GM12801 (cell line): Measurements from ENCODE around the gene CLEC16A.

Source experiments
- TF ChIP-seq, protein P1 (sequence below): IDR thresholded peaks from one replicate; pipeline ENCODE4 v1.5.1; 2011; ENCODE audit warnings: control low read depth; ENCODE audit not compliant: insufficient read length; ENCODE audit errors: extremely low read depth

The CLEC16A gene

DNA sequence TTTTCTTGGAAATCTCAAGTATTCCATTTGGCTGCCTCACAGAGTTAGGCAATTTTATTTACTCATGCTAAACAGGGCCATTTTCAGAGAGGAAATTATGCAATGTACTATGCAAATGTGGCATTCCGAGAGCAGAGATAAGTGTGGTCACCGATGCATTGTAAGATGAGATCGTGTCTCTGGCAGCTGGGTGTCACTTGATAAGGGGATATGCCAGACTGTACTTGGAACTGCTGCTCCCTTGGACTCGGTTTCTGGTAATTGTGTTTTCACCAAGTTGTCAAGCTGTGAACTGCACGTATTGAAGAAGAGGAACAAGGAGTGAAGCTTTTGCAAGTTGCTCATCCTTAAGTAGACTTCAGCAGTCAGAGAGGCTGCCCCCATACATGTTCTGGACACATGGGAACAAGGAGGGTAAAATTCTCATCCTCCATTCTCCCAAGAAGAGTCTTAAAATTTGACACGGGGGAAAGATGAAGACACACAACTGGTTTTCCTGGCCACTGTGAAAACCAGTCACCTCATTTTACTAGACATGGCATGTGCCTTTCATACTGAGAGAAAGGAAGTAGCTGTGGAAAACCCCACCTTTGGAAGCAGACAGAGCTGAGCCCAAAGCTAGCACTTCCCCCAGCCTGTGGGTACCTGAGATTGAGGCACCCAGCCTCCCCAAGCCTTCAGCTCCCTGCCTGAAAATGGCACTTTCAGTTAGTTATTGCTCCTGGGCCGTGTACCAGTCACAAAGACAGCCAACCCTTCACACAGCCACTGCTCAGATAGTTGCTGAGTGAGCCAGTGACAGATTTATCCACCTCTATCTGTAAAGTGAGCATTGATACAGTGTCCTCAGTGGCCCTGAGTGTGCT is 160.9 kb downstream of the CLEC16A start:
- TF ChIP-seq, protein P1, sequence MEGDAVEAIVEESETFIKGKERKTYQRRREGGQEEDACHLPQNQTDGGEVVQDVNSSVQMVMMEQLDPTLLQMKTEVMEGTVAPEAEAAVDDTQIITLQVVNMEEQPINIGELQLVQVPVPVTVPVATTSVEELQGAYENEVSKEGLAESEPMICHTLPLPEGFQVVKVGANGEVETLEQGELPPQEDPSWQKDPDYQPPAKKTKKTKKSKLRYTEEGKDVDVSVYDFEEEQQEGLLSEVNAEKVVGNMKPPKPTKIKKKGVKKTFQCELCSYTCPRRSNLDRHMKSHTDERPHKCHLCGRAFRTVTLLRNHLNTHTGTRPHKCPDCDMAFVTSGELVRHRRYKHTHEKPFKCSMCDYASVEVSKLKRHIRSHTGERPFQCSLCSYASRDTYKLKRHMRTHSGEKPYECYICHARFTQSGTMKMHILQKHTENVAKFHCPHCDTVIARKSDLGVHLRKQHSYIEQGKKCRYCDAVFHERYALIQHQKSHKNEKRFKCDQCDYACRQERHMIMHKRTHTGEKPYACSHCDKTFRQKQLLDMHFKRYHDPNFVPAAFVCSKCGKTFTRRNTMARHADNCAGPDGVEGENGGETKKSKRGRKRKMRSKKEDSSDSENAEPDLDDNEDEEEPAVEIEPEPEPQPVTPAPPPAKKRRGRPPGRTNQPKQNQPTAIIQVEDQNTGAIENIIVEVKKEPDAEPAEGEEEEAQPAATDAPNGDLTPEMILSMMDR: no peak

DNA sequence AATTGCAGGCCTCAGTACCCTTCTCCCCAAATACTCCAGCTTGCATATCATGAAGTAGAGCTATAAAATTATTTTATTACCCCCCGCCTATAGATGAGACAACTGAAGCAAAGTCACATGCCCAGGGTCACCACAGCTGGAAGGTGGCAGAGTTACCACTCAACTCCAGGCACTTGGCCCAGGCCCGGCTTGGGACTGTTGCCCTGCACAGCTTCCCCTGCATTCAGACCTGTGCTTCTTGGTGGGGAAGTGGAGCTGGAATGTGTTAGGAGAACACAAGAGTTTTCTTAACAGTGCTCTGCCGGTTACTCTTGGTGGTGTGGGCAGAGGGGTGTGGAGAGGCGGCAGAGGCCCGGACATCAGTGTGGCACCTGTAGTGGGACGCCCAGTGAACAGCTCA is 162.4 kb downstream of the CLEC16A start:
- TF ChIP-seq, protein P1: no peak

DNA sequence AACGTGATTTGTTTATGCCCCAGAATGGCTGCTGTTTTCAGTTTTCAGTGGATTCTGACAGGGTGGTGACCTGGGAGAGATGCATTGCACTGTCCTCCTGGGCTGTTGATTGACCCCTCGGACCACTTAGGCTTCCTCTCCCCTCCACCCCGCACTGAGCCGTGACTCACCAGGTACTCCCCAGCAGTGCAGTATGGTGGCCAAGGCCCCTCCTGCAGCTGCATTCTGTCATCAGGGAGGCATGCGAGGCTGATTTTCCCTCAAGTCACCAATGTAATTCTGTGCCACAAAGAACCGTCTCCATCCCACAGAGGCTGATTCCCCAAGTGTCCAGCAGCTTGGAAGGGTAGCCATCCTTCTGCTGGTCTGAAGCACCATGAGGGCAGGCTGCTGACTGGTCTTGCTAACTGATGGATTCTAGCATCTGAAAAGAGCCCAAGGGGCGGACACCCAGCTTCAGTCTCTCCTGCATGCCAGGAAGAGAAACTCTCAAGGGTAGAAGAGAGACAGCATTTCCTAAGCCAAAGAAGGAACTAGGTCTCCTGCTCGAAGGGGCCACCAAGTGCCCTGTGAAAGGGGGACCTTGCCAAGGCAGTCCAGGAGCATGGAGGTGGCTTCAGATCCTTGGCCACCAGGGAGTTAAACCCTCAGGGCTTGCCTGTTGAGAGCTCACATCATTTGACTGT is 163.6 kb downstream of the CLEC16A start:
- TF ChIP-seq, protein P1: no peak

DNA sequence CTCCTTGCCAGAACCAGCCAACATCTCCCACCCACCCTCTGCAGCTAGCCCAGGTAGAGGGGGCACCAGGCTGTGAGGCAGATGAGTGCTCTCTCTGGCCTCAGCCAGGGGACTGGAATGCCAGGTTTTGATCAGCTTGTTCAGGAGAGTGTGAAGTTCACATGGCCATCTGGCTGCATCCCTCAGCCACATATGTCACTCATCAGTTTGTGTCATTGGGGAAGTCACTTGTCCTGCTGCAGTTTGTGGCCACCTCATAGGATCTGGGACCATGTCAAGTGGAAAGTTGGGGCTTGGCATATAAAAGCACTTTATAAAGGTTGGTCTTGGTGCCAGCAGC is 164.1 kb downstream of the CLEC16A start:
- TF ChIP-seq, protein P1: no peak

DNA sequence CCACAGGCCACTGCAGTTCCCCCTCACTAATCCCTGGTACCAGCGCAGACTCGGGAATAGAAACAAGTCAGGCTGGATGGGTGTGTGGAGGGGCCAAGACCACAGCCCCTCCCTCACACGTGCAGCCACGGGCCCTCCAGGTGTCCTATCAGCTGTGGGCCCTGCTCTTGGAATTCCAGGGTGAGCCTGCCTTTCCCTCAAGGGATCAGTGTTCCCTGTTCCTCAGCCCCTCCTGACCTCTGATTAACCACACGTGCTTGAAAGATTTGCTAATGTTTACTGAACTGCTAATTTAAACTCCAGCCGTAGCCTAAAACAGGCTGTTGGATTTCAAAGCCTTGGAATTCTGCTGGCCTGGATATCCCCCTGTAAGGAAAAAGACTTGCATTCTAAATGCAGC is 165.2 kb downstream of the CLEC16A start:
- TF ChIP-seq, protein P1: no peak

DNA sequence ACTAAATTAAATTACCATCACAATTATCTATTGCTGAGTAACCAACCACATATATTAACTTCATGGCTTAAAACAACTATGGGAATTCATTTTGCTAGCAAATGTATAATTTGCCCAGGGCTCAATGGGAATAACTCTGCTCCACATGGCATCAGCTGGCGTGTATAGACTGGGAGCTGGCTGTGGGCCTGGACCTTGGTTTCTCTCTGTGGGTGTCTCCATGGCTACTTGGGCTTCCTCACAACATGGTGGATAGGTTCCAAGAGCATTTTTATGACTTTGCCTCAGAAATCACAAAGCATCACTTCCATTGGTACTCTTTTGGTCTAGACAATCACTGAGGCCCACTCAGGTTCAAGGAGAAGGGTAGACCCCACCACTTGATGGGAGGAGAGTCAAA is 166.8 kb downstream of the CLEC16A start:
- TF ChIP-seq, protein P1: no peak

DNA sequence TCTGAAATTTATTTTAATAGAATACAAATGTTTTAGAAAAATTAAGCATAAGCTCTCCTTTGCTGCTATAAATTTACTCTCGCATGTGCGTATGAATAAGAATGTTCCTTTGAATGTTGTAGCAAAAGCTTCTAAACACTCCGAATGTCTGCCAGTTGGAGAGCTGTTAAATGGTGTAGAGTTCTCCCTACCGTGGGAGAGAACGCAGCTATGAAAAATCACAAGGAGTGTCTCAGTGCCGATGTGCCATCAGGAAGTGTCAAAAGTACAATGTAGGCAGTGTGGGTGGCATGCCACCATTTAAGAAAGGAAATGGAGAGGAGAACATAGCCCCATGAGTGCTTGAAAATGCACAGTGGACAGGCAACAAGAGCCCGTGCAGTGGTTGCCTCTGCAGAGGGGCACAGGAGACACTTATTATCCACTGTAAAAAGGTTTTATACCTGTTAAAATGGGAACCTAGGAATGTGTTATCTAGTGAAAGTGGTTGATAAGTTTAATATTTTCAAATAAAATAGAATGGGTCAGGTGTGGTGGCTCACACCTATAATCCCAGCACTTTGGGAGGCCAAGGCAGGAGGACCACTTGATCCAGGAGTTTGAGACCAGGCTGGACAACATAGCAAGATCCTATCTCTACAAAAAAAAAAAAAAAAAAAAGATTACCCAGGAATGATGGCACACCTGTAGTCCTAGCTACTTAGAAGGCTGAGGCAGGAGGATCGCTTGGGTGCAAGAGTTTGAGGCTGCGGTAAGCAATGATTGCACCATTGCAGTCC is 167.7 kb downstream of the CLEC16A start:
- TF ChIP-seq, protein P1: no peak
